Activated effector memory CD4-positive, alpha-beta T cell treated with anti-CD3 and anti-CD28 coated beads, Interleukin-2, amount 50 U/mL, for 16 hours (primary cell): ENCODE measurements around the gene ATP6V1D.
"Not testable (repeated sequence)": the region's sequence is repeated elsewhere in the genome, so short reads cannot be mapped to it uniquely, and the experiment has no call there.

Experiments
- DNase-seq: peaks from one replicate; pipeline ENCODE4 v3.0.0-alpha.2; 2020

Gene ATP6V1D

DNA sequence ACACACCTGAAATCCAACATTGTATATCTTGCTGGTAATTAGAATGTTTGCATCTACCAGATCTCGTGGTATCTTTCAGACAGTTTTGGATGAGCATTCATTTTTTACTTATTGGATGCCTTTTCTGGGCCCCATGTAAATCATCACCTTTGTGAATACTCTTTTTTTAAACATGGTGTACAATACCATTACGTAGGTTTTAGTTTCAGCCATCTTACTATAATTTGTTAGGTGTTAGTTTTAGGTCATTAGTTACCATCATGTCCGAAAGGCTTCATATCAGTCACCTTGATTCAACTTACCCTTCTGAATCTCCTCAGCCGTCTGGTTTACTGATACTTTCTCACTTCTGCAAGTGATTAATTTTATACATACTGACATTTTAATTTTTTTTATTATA is 5.9 kb upstream of the ATP6V1D start:
- no peak for DNase-seq

DNA sequence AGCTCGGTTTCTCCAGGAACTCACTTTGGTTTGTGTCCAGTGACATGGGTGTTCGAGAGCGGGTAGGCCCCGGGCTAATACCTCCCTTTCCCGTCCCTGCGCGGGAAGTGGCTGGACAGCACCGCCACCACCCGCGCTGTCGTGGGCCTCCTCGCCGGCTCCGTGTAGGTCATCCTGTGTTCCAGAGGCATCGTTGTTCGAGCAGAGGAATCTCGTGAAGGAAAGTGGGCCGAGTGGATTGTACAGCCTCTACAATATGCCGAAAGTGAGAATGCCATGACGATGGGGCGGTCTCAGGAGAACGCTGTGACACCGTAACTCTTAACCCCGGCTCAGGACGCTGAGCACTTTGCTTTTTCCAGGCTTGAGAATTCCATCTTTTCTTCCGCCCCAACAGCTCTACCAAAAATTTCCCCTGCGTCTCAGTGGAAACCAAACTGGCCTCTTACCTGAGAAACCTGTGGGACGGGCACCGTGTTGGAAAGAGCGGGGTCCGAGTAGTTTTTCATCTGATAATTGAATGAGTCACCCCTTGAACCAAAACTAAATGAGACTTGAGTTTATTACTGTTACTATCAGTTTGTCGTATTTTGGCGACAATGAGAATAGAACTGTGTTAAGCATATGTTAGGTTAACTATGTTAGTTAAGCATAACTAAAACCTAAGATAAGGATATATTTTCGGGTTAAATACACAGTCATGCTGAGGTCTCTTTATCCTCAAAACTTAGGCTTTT is 1.0 kb upstream of the ATP6V1D start:
- DNase-seq, result no peak

DNA sequence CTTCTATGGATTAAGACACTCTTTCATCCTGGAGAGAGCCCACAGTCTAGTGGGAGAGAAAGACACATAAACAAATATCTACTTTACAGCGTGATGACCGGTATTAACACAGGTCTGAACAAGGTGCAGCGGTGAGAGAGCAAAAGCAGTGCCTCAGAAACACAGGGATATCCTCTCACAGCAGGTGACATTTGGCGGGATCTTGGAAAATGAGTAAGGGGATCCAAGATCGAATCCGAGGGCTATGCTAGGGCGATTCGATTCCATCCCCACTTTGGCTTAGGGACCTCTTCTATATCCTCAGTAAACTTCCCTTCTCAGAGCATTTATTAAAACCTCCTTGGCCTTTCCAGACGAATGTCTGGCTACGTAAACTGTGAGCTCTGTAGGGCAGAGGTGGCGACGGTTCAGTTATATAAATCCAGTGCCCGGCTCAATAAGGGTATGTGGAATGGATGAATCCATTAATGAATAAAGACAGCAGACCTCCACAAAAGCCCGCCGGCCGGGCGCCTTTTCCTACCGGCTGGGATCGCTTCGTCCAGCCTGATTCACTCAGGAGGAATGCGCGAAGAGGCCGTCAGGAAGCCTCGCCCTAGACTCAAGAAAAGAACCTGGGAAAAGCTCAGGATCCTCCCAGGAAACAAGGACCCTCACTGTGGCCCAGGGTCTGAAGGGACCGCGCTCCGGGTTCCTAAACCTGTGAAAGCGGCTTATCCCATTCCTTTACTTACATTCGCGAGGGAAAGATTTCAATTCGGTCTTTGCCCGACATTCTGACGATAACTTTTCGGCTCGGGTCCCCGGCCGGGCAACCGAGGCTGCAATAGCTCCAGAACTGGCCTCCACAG is 455 bp downstream of the ATP6V1D start:
- no peak for DNase-seq

DNA sequence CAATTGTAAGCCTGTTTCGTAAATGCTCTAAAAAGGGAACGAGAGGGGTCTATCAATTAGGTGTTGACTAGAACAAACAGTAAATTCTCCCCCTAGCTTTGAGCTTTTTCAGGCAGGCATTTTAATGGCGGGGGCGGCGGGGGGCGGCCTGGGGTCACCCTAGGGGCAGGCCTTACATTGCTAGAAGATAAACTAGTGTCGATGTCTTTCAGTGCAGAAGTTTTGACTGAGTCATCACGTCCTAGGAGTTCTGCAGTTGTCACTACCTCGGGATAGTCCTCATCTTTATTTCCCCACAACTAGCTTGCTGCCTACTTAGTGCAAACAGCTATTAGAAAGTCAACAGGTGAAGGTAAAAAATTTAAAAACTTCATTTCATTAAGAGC is 1.6 kb downstream of the ATP6V1D start:
- DNase-seq, result no peak

DNA sequence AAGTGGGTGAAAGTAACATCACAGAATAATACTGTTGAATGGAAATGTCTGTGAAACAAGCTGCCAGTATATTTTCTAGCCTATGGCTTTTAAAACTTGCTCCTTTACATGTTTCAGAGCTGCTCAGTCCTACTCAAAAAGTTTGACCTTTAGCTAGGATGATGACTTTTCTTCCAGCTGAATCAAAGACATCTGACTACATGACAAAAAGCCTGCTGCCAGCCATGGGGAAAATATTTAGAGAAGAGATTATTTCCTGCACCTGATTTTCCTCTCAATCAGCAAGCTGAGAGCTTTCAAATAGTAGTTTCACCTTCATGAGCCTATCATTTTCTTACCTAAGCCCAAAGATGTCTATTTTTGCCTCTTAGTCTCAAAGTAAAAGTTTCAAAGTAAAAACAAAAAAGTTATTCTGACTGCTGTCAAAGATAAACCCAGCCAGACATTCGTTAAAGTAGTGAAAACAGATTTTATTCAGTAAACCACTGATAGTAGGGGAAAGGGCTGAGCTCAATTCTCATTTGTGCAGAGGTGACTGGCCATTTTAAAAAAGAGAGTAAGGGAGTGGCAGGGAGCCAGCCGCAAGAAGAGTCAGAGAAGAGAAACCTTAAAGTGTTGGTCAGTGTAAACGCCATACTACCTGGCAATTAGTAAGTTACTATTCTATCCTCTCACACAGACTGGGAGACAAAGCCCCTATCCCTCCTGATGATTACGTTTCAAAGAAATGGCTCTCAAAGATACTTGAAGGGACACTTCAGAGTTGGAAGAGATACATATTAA is 2.2 kb downstream of the ATP6V1D start:
- DNase-seq, result no peak

DNA sequence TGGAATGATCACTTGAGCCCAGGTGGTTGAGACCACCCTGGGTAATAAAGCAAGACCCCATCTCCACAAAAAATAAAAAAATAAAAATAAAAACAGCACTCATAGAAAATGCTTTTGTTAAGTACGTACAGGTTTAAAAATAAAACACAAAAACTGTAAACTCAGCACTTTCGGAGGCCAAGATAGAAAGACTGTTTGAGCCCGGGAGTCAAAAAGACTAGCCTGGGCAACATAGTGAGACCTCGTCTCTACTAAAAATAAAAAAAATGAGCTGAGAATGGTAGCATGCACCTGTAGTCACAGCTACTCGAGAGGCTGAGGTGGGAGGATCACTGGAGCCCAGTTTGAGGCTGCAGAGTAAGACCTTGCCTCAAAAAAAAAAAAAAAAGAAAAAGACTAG is 7.5 kb downstream of the ATP6V1D start:
- no peak for DNase-seq

DNA sequence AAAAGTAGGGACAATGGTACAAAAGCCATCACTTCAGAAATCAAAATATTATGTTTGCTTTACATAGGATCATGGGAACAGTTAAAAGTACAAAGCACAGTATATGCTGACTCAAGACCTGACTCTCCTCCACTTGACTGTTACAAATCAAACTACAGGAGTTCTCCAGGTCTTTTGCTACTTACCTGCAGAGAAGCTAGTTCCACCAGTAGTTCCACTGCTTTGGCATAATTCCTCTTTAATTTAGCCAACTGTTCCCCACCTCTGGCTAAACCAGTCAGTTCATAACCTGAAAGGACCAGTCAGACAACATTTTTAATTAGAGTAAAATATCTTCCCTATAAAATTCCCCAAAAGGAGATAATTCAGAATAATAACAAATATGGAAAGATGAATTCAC is 14.0 kb downstream of the ATP6V1D start:
- DNase-seq, result no peak

DNA sequence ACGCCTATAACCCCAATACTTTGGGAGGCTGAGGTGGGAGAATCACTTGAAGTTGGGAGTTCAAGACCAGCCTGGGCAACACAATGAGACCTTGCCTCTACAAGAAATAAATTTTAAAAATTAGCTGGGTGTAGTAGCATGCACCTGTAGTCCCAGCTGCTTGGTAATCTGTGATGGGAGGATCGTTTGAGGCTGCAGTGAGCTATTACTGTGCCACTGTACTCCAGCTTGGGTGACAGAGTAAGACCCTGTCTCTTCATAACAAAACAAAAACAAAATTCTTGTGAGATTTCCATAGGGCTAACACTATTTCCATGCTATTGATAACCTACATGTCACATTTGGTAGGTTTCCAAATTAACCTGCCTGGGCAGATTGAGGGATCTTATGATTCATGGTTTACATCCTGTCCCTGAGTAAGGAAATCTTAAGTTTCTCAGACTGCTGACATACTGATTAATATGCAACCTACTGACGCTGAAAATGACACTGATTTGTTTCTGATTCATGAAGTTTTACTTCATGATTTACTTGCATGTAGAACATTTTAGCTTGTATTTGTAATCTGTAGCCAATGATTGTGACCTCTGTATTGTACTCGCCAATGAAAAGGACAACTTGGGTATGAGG is 15.9 kb downstream of the ATP6V1D start:
- no peak for DNase-seq

DNA sequence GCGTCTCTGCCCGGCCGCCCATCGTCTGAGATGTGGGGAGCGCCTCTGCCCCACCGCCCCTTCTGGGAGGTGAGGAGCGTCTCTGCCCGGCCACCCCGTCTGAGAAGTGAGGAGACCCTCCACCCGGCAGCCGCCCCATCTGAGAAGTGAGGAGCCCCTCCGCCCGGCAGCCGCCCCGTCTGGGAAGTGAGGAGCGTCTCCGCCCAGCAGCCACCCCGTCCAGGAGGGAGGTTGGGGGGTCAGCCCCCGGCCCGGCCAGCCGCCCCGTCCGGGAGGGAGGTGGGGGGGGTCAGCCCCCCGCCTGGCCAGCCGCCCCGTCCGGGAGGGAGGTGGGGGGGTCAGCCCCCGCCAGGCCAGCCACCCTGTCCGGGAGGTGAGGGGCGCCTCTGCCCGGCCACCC is 18.4 kb downstream of the ATP6V1D start:
- not testable (repeated sequence) for DNase-seq

DNA sequence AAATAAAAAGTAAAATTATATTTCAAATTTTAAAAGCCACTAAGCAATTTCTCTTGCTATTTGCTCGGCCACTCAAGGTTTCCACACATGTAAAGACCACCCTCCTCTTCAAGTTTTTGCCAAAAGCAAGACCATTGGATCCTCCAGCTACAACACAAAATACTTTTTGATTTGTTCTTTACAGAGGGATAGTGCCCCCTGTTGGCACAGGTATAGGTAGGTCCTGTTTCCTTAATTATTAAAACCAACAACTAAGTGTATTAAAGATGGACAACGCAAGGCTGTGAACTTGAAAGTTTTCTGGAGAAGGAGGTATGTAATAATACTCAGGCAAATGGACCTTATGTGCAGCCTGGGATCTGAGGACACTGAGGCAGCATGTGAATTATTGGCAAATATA is 23.8 kb downstream of the ATP6V1D start:
- DNase-seq, result no peak

DNA sequence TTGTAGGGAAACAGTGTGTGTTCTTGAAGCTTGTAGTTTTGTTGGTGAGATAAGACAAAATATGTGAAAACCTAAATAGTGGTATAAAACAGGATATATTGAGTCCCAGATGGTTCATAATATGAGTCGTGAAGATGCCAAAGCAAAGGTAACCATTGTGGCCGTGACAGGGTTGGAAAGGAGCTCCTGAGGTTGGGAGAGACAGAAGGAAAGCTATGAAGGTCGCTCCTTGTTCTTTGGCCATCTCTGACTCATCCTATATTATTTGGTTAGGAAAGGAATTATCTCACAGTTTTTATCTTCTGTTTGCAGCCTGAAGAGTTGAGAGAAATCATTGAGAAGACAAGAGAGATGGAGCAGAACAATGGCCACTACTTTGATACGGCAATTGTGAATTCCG is 27.1 kb downstream of the ATP6V1D start:
- no peak for DNase-seq

DNA sequence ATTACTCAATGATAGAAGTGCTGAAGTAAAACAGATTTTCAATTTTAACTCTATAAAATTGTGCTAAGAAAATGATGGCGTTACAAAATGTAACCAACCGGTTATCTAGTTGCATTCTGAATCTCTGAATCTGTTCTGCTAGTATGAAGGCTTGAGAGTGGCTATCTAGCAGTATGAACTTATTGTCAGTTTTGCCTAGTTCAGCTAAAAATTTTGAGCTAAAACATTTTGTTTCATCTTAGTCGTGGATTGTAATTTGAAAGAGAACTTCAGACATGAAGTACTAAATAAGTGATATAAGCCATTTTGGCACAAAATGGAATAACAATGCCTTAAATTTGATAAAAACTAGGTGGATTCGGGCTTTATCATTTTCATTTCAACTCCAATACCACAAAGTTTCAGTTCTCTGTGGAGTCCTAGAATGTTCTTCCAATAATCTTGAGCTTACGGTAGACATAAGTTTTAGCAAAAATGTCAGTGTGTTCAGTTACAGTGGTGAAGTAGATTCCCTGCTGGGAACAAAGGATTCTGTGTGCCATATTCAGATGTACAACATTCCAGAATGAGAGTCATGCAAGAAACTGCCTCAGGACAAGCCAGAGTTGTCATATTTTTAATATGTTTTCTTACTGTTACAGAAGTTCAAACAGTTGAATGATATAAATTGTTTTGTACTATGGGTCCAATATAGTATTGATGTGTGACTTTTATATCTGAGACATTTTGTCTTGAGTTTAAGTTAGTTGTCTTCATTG is 28.1 kb downstream of the ATP6V1D start:
- DNase-seq, result no peak

DNA sequence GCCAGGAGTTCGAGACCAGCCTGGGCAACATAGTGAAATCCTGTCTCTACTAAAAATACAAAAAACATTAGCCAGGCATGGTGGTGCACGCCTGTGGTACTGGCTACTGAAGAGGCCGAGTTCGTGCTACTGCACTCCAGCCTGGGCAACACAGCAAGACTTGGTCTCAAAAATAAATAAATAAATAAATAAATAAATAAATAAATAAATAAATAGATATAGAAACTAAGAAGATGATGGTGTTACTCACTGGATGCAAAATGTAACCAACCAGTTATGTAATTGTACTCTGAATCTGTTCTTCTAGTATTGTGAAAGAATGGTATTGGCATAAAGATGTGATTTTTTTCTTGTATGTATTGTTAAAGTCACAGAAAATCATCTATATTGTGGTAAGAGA is 29.9 kb downstream of the ATP6V1D start:
- DNase-seq, result not testable (repeated sequence)

DNA sequence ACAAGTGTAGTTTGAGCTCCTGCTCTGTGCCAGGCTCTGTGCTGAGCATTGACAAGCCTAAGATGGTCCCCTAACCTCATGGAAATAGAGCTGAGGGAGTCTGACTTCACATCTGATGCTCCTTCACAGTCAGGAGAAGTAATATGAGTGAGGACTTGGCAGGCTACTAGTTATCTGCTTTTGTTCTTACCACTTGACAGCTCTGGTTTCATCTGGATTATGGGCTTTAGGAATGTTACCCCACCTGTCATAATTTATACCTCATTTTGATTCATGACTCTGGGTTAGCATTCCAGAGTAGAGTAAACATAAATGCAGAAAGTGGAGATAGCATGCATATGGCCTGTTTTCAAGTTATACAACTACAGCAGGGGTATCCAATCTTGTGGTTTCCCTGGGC is 40.5 kb downstream of the ATP6V1D start:
- DNase-seq, result no peak

DNA sequence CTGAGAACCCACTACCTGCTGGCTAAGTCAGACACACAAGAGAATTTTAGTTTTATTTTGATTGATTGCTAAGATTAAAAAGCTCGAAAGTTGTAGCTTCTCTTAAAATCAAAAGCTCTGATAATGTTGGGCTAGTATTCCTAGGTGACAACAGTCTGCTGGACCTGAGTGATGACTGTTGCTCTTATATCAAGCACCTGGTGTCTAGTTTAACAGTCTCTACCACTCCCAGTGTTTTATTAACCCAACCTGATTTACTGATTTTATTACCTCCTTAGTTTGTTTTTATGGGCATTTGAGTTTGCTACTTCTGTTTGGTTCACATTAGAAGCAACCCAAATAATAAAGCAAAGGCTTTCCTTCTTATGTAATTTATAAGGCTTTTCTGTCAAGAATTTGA is 41.8 kb downstream of the ATP6V1D start:
- DNase-seq, result no peak

DNA sequence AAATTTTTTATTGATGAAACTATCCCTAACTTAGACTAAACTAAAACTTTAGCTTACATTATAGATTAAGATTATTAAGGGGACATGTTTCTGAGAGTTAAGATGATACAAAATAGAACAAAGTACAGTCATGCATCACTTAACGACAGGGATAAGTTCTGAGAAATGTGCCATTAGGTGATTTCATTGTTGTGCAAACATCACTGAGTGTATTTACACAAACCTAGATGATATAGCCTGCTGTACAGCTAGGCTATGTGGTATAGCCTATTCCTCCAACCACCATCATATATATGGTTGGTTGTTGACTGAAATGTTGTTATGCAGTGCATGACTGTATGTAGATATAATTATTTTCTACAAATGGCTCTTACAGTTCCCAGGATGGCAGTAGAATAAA is 46.5 kb downstream of the ATP6V1D start:
- DNase-seq, result no peak

DNA sequence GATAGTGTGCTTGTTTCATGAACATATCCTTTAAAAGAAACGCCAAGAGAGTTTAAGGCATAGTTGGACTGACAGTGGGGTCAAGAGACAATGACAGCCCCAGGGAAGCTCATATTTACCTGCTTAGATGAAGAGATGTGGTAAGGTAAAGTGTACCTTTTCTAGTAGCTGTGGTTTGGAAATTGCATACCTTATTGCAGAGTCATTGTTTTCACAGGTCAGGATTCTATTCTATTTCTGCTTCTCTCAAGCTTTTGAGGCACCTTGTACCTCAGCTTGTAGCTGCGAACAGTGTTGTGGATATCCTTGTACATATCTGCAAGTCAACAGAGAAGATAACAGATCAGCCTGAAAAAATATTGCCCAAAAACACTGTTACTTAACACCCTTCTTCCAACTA is 47.7 kb downstream of the ATP6V1D start:
- no peak for DNase-seq
